H1 (cell line): ENCODE results near the gene SLC41A2. TPM values are rescaled to one million over a fixed set of nuclear protein-coding genes. Genes with fewer than 3 reads are reported as not detected.

Experiments
- CTCF ChIA-PET: fragments of 300-600 bp; sonication (Branson Sonifier 250); formaldehyde crosslinking; loops from one replicate; lab custom pipeline; 2021; ENCODE audit not compliant: partially characterized antibody; lab: Charles Lee
- POLR2A ChIA-PET: fragments of 300-600 bp; sonication (Branson Sonifier 250); formaldehyde crosslinking; loops from one replicate; lab custom pipeline; 2021; ENCODE audit warnings: inconsistent platforms; ENCODE audit not compliant: partially characterized antibody; lab: Charles Lee
- DNase-seq, 2 experiments: peaks; one replicate each; pipeline versions ENCODE4 v3.0.0 to v3.0.0-alpha.2; 2010 to 2022; ENCODE audit warnings: low spot score in 2 of 2, low read depth in 1 of 2, mixed read lengths in 1 of 2
- FAIRE-seq: peaks from 2 replicates; lab custom pipeline; 2011; peaks lifted over from hg19 to GRCh38; lab: Jason Lieb, UNC
- H2AFZ ChIP-seq: 2 replicates; pipeline ENCODE4 v1.8.1; 2012; ENCODE audit warnings: low read length, inconsistent platforms
- H2AK5ac ChIP-seq: 2 replicates; pipeline ENCODE4 v1.6.1; 2013; ENCODE audit warnings: low read depth, low read length
- H2BK120ac ChIP-seq: replicated peaks from 2 replicates; pipeline ENCODE3; 2013; ENCODE audit warnings: low read depth, low read length, inconsistent platforms
- H2BK12ac ChIP-seq: 2 replicates; pipeline ENCODE4 v1.6.1; 2013; ENCODE audit warnings: low read depth, low read length
- H2BK15ac ChIP-seq: 2 replicates; pipeline ENCODE4 v1.6.1; 2013; ENCODE audit warnings: low read length
- H2BK20ac ChIP-seq: 2 replicates; pipeline ENCODE4 v1.6.1; 2013; ENCODE audit warnings: low read length
- H2BK5ac ChIP-seq: 2 replicates; pipeline ENCODE4 v1.6.1; 2013; ENCODE audit warnings: low read depth, low read length
- H3K14ac ChIP-seq: 2 replicates; pipeline ENCODE4 v1.6.1; 2013; ENCODE audit warnings: inconsistent platforms; ENCODE audit not compliant: insufficient read length
- H3K18ac ChIP-seq: 2 replicates; pipeline ENCODE4 v1.6.1; 2013; ENCODE audit warnings: low read length; ENCODE audit errors: extremely low read depth
- H3K23ac ChIP-seq: 2 replicates; pipeline ENCODE4 v1.6.1; 2013; ENCODE audit warnings: inconsistent platforms; ENCODE audit not compliant: insufficient read length
- H3K23me2 ChIP-seq: 2 replicates; pipeline ENCODE4 v1.6.1; 2013; ENCODE audit warnings: low read depth, low read length
- H3K27ac ChIP-seq: 2 replicates; pipeline ENCODE4 v1.6.1; 2011; ENCODE audit warnings: low read depth, low read length, inconsistent platforms
- H3K27me3 ChIP-seq, 4 experiments: replicated peaks in 1 of 4; 1 replicate in 1 of 4; 2 replicates in 3 of 4; pipeline versions ENCODE4 v1.6.1 to v1.8.1; 2011 to 2013; ENCODE audit warnings: low read length in 3 of 4, mild to moderate bottlenecking in 3 of 4, inconsistent platforms in 2 of 4, mixed read lengths in 2 of 4, moderate library complexity in 1 of 4; ENCODE audit not compliant: control insufficient read depth in 3 of 4, insufficient read depth in 3 of 4; ENCODE audit errors: extremely low read depth in 1 of 4
- H3K36me3 ChIP-seq, 4 experiments: 2 replicates each; pipeline versions ENCODE4 v1.6.1 to v1.8.1; 2011 to 2013; ENCODE audit warnings: mild to moderate bottlenecking in 4 of 4, low read length in 3 of 4, moderate library complexity in 2 of 4, control low read depth in 1 of 4, inconsistent platforms in 1 of 4; ENCODE audit not compliant: insufficient read depth in 4 of 4, control insufficient read depth in 2 of 4
- H3K4ac ChIP-seq: replicated peaks from 2 replicates; pipeline ENCODE3; 2013; ENCODE audit warnings: low read length, low read depth, mixed read lengths, inconsistent platforms; ENCODE audit not compliant: insufficient read length
- H3K4me1 ChIP-seq, 4 experiments: replicated peaks in 1 of 4; 1 replicate in 1 of 4; 2 replicates in 3 of 4; pipeline versions ENCODE4 v1.6.1 to v1.8.1; 2011 to 2013; ENCODE audit warnings: low read length in 3 of 4, inconsistent platforms in 2 of 4, mixed read lengths in 1 of 4; ENCODE audit not compliant: insufficient read depth in 4 of 4, control insufficient read depth in 3 of 4
- H3K4me2 ChIP-seq, 2 experiments: 2 replicates each; pipeline versions ENCODE4 v1.6.1 to v1.8.1; 2011 to 2013; ENCODE audit warnings: low read depth in 2 of 2, low read length in 2 of 2, control low read depth in 1 of 2, inconsistent platforms in 1 of 2, mild to moderate bottlenecking in 1 of 2; ENCODE audit not compliant: insufficient read depth in 1 of 2
- H3K4me3 ChIP-seq, 4 experiments: fragments of 200-600, 300-600 bp in 1 of 4; sonication (generic), shearing (Covaris generic), sonication (Bioruptor Twin) in 1 of 4; 2 replicates each; pipeline versions ENCODE4 v1.5.1 to v1.8.1; 2011 to 2016; ENCODE audit warnings: low read length in 4 of 4, low read depth in 3 of 4, control low read depth in 2 of 4, inconsistent platforms in 2 of 4, mild to moderate bottlenecking in 2 of 4, mixed read lengths in 1 of 4, moderate library complexity in 1 of 4; ENCODE audit not compliant: insufficient read depth in 2 of 4; ENCODE audit errors: extremely low read depth in 1 of 4
- H3K56ac ChIP-seq: replicated peaks from 2 replicates; pipeline ENCODE3; 2013; ENCODE audit warnings: low read depth, mild to moderate bottlenecking, mixed read lengths, low read length, inconsistent platforms; ENCODE audit not compliant: insufficient read length
- H3K79me1 ChIP-seq: 2 replicates; pipeline ENCODE4 v1.6.1; 2013; ENCODE audit warnings: low read depth, low read length, control low read depth
- H3K79me2 ChIP-seq, 2 experiments: 2 replicates each; pipeline versions ENCODE4 v1.6.1 to v1.8.1; 2012 to 2013; ENCODE audit warnings: low read length in 2 of 2, mild to moderate bottlenecking in 2 of 2, inconsistent platforms in 1 of 2; ENCODE audit not compliant: insufficient read depth in 2 of 2, control insufficient read depth in 1 of 2
- H3K9ac ChIP-seq, 4 experiments: replicated peaks in 1 of 4; 1 replicate in 1 of 4; 2 replicates in 3 of 4; pipeline versions ENCODE4 v1.6.1 to v1.8.1; 2011 to 2013; ENCODE audit warnings: low read depth in 3 of 4, low read length in 3 of 4, control low read depth in 2 of 4, mild to moderate bottlenecking in 2 of 4, moderate library complexity in 2 of 4, inconsistent platforms in 1 of 4; ENCODE audit errors: extremely low read depth in 1 of 4
- H3K9me3 ChIP-seq, 2 experiments: 2 replicates each; pipeline versions ENCODE4 v1.6.1 to v1.8.1; 2012 to 2013; ENCODE audit warnings: mild to moderate bottlenecking in 2 of 2, moderate library complexity in 2 of 2, control low read depth in 1 of 2, inconsistent platforms in 1 of 2, low read depth in 1 of 2, low read length in 1 of 2, mixed read lengths in 1 of 2; ENCODE audit not compliant: insufficient read depth in 2 of 2
- H4K20me1 ChIP-seq, 2 experiments: replicated peaks in 1 of 2; 2 replicates each; pipeline versions ENCODE3 to v1.8.1; 2011 to 2013; ENCODE audit warnings: inconsistent platforms in 2 of 2, low read length in 2 of 2, mild to moderate bottlenecking in 1 of 2; ENCODE audit not compliant: insufficient read depth in 2 of 2, control insufficient read depth in 1 of 2
- H4K5ac ChIP-seq: 2 replicates; pipeline ENCODE4 v1.6.1; 2013; ENCODE audit warnings: low read length, low read depth, mixed read lengths, inconsistent platforms; ENCODE audit not compliant: insufficient read length
- H4K8ac ChIP-seq: 2 replicates; pipeline ENCODE4 v1.8.0; 2013; ENCODE audit warnings: mild to moderate bottlenecking, moderate library complexity, low read length, inconsistent platforms; ENCODE audit not compliant: insufficient read depth; ENCODE audit errors: extremely low read depth
- H4K91ac ChIP-seq: replicated peaks from 2 replicates; pipeline ENCODE3; 2013; ENCODE audit warnings: low read length, mixed read lengths, inconsistent platforms; ENCODE audit not compliant: insufficient read length
- CBX8 ChIP-seq: fragments of 300-800, 300-1000 bp; sonication (generic); IDR thresholded peaks from 2 replicates; pipeline ENCODE4 v1.7.1; 2016; ENCODE audit warnings: low read depth, low read length, borderline replicate concordance
- CHD2 ChIP-seq: IDR thresholded peaks from 2 replicates; pipeline ENCODE4 v1.6.1; 2012; ENCODE audit warnings: low read length, improper control_type of control experiment
- FOSL1 ChIP-seq: IDR thresholded peaks from 2 replicates; pipeline ENCODE4 v1.6.1; 2011; ENCODE audit warnings: mild to moderate bottlenecking, low read depth, low read length, moderate library complexity; ENCODE audit not compliant: insufficient read depth
- GTF2F1 ChIP-seq: IDR thresholded peaks from 2 replicates; pipeline ENCODE4 v1.6.1; 2012; ENCODE audit warnings: low read depth, low read length, improper control_type of control experiment, borderline replicate concordance
- HDAC2 ChIP-seq, 2 experiments: fragments of 300-600 bp in 1 of 2; sonication (generic) in 1 of 2; IDR thresholded peaks; 2 replicates each; pipeline ENCODE4 v1.6.1; 2011 to 2012; ENCODE audit warnings: low read depth in 2 of 2, low read length in 2 of 2, mild to moderate bottlenecking in 2 of 2, moderate library complexity in 2 of 2, borderline replicate concordance in 1 of 2, inconsistent platforms in 1 of 2
- JUND ChIP-seq: IDR thresholded peaks from 2 replicates; pipeline ENCODE4 v1.6.1; 2011; ENCODE audit warnings: mild to moderate bottlenecking, improper control_type of control experiment, low read length
- KDM4A ChIP-seq: IDR thresholded peaks from one replicate; pipeline ENCODE4 v1.7.1; 2012; ENCODE audit warnings: low read depth, mild to moderate bottlenecking, moderate library complexity, low read length, inconsistent platforms; ENCODE audit not compliant: severe bottlenecking
- POLR2AphosphoS5 ChIP-seq: IDR thresholded peaks from 2 replicates; pipeline ENCODE4 v1.6.1; 2011; ENCODE audit warnings: low read depth, low read length
- POU5F1 ChIP-seq: IDR thresholded peaks from 2 replicates; pipeline ENCODE4 v1.6.1; 2011; ENCODE audit warnings: low read depth, mild to moderate bottlenecking, low read length, moderate library complexity
- SRF ChIP-seq: IDR thresholded peaks from 2 replicates; pipeline ENCODE4 v1.6.1; 2011; ENCODE audit warnings: mild to moderate bottlenecking, low read depth, low read length, moderate library complexity
- TAF7 ChIP-seq: optimal IDR thresholded peaks from 2 replicates; pipeline ENCODE3; 2011; ENCODE audit warnings: low read depth, mild to moderate bottlenecking, inconsistent platforms, low read length, moderate library complexity, borderline replicate concordance
- WGBS, 2 experiments: shearing (Covaris generic) in 1 of 2; methylation state at CpG; one replicate each; pipeline versions ENCODE4 v1.1.6 to v1.1.7; 2013 to 2015; ENCODE audit warnings: low lambda C conversion rate in 2 of 2, mixed read lengths in 2 of 2, inconsistent platforms in 1 of 2, low coverage in 1 of 2, missing lambda C conversion rate in 1 of 2; ENCODE audit not compliant: insufficient replicate concordance in 2 of 2, insufficient coverage in 1 of 2, insufficient read length in 1 of 2; ENCODE audit errors: extremely low coverage in 1 of 2, missing lambda C conversion rate in 1 of 2; 5-methylcytosine and 5-hydroxymethylcytosine counted together
- polyA plus RNA-seq, 7 experiments: library from polyadenylated mRNA; depleted of rRNA in 3 of 7; stranded (reverse) in 5 of 7; unstranded in 2 of 7; fragments of >200 nt in 5 of 7; fragments of 200-250 nt in 2 of 7; gene quantifications; 1 replicate in 5 of 7; 2 replicates in 1 of 7; 4 replicates in 1 of 7; pipeline versions ENCODE4 v1.2.1 to v1.2.3, GENCODE V29; 2011 to 2013; ENCODE audit warnings: missing spikeins in 2 of 7, mixed read lengths in 2 of 7
- total RNA-seq: library from RNA; stranded (reverse); fragmentation: NEBNext Ultra II Directional; extraction: Animal tissue kit (Norgen Biotek cat#: 25700); gene quantifications from 2 replicates; pipeline ENCODE4 v1.2.1, GENCODE V29; 2021

SLC41A2 gene
- total and polyA plus RNA-seq, 2 of the 8 experiments (the other 6 are each of a cell fraction or from before 2014, with no cell fraction given) = 0.79 to 3.0 TPM

- 93% methylated on average over 7 of the region's 7 CpGs; no CpG with 5 or more reads in 1 of the 2 experiments for WGBS, 2 experiments
- H2BK15ac ChIP-seq = no peak overlapping the region
- H2AFZ ChIP-seq = no peak overlapping the region
- H2BK5ac ChIP-seq = no peak overlapping the region
- no peak overlapping the region for H3K18ac ChIP-seq
- no peaks in the 10 kb centered on the region for H3K36me3 ChIP-seq
- H3K4me3 ChIP-seq = no peak overlapping the region
- H3K9ac ChIP-seq = no peak overlapping the region
- H4K20me1 ChIP-seq = no peaks in the 10 kb centered on the region
- no peaks in the 10 kb centered on the region for H3K4me1 ChIP-seq
- POLR2A ChIA-PET = no interaction called here
- no peak for FAIRE-seq
- no peak for DNase-seq
- no peak overlapping the region for H3K4me2 ChIP-seq
- H3K56ac ChIP-seq = no peak overlapping the region
- no peak overlapping the region for H3K23ac ChIP-seq
- no peaks in the 10 kb centered on the region for H3K79me2 ChIP-seq
- H2BK120ac ChIP-seq = no peak overlapping the region
- no peak overlapping the region for H3K4ac ChIP-seq
- H4K8ac ChIP-seq = no peak overlapping the region
- no peak overlapping the region for H4K91ac ChIP-seq
- H4K5ac ChIP-seq = no peak overlapping the region
- no peak overlapping the region for H3K27ac ChIP-seq
- H3K14ac ChIP-seq = no peak overlapping the region
- H2BK12ac ChIP-seq = no peak overlapping the region
- no peaks in the 10 kb centered on the region for H3K27me3 ChIP-seq
- CTCF ChIA-PET = no interaction called here
- no peak overlapping the region for H2AK5ac ChIP-seq
- no peaks in the 10 kb centered on the region for H3K23me2 ChIP-seq
- TF ChIP-seq GTF2F1 (no peak), CBX8 (no peak), POU5F1 (no peak), KDM4A (no peak), FOSL1 (no peak), SRF (no peak), HDAC2 (IDR thresholded peaks at IDR 0.05; ENCODE audit: borderline replicate concordance in 1 of 2, low read depth in 2 of 2, low read length in 2 of 2) (no peak), JUND (no peak), POLR2AphosphoS5 (no peak), CHD2 (no peak), TAF7 (no peak)
- no peaks in the 10 kb centered on the region for H3K79me1 ChIP-seq
- H3K9me3 ChIP-seq = no peaks in the 10 kb centered on the region
- H2BK20ac ChIP-seq = no peak overlapping the region
Observed at GRCh38 chr12:104925501-104925900, 32.6 kb downstream of the SLC41A2 start.
